SU-DHL-6 (cell line): ENCODE results near the gene ATP13A4.

Experiments
- CTCF ChIP-seq: fragments of 200-600 bp; sonication (generic); IDR thresholded peaks from one replicate; pipeline ENCODE4 v1.5.1; 2017; ENCODE audit warnings: antibody characterized with exemption, mild to moderate bottlenecking, low read length, moderate library complexity; ENCODE audit not compliant: insufficient read depth, poor library complexity, severe bottlenecking
- EZH2phosphoT487 ChIP-seq: fragments of 200-600 bp; sonication (generic), shearing (Covaris generic); conservative IDR thresholded peaks from 2 replicates; pipeline ENCODE4 v1.6.1; 2018; ENCODE audit warnings: mild to moderate bottlenecking, antibody characterized with exemption, low read length, moderate library complexity, mixed read lengths

- TF ChIP-seq CTCF, result no peak
- no peak for TF ChIP-seq EZH2phosphoT487
Observed at GRCh38 chr3:193560091-193560490, 5.4 kb upstream of the ATP13A4 start.
